HepG2 (cell line): ENCODE measurements around the gene ZNF512B. TPM values are rescaled to one million over a fixed set of nuclear protein-coding genes. Genes with fewer than 3 reads are reported as not detected.

Experiments used
- CENPX ChIP-seq: sonication (generic); formaldehyde crosslinking; IDR thresholded peaks from 2 replicates; pipeline ENCODE4 v1.9.0; 2021; ENCODE audit warnings: mild to moderate bottlenecking, missing genetic modification reagents, moderate library complexity
- CREB1 ChIP-seq, 2 experiments: fragments of 450-650 bp in 1 of 2; IDR thresholded peaks; 2 replicates each; pipeline ENCODE4 v1.6.1; 2016 to 2017; ENCODE audit warnings: control low read depth in 1 of 2, mild to moderate bottlenecking in 1 of 2, missing compliant biosample characterization in 1 of 2, missing genetic modification characterization in 1 of 2
- CREM ChIP-seq, 2 experiments: sonication (generic) in 1 of 2; formaldehyde crosslinking in 1 of 2; IDR thresholded peaks; 2 replicates each; pipeline versions ENCODE4 v1.4.0 to v1.6.1; 2016 to 2020; ENCODE audit warnings: antibody characterized with exemption in 1 of 2, mild to moderate bottlenecking in 1 of 2, missing genetic modification reagents in 1 of 2
- ELF3 ChIP-seq: IDR thresholded peaks from 2 replicates; pipeline ENCODE4 v1.6.1; 2016; ENCODE audit warnings: missing genetic modification reagents, missing compliant biosample characterization
- ETV5 ChIP-seq: IDR thresholded peaks from 2 replicates; pipeline ENCODE4 v1.6.1; 2018; ENCODE audit warnings: missing biosample characterization, missing genetic modification reagents, inconsistent platforms, borderline replicate concordance
- NRL ChIP-seq: sonication (generic); formaldehyde crosslinking; IDR thresholded peaks from 2 replicates; pipeline ENCODE4 v1.5.0; 2020; ENCODE audit warnings: missing genetic modification reagents, mild to moderate bottlenecking, moderate library complexity, borderline replicate concordance
- PITX1 ChIP-seq: sonication (generic); formaldehyde crosslinking; IDR thresholded peaks from 2 replicates; pipeline ENCODE4 v1.5.1; 2020; ENCODE audit warnings: mild to moderate bottlenecking, missing genetic modification reagents
- POLR2AphosphoS5 ChIP-seq: IDR thresholded peaks from 2 replicates; pipeline ENCODE4 v1.6.1; 2012; ENCODE audit warnings: low read depth, low read length
- SMARCC2 ChIP-seq: fragments of 450-650 bp; IDR thresholded peaks from 2 replicates; pipeline ENCODE4 v1.6.1; 2017; ENCODE audit warnings: antibody characterized with exemption, mild to moderate bottlenecking
- ZMYM2 ChIP-seq: sonication (generic); formaldehyde crosslinking; IDR thresholded peaks from 2 replicates; pipeline ENCODE4 v1.8.0; 2022; ENCODE audit warnings: mild to moderate bottlenecking, missing genetic modification reagents
- ZNF251 ChIP-seq: sonication (generic); formaldehyde crosslinking; IDR thresholded peaks from 2 replicates; pipeline ENCODE4 v1.9.0; 2021; ENCODE audit warnings: mild to moderate bottlenecking, missing genetic modification reagents
- ZNF460 ChIP-seq: sonication (generic); formaldehyde crosslinking; IDR thresholded peaks from 2 replicates; pipeline ENCODE4 v1.5.1; 2020; ENCODE audit warnings: missing genetic modification reagents, mild to moderate bottlenecking, borderline replicate concordance
- ZNF572 ChIP-seq: sonication (generic); formaldehyde crosslinking; IDR thresholded peaks from 2 replicates; pipeline ENCODE4 v1.5.1; 2020; ENCODE audit warnings: mild to moderate bottlenecking, missing genetic modification reagents
- ZNF768 ChIP-seq: sonication (generic); formaldehyde crosslinking; IDR thresholded peaks from 2 replicates; pipeline ENCODE4 v1.4.0; 2020; ENCODE audit warnings: missing genetic modification reagents
- polyA plus RNA-seq, 8 experiments: library from polyadenylated mRNA; depleted of rRNA in 3 of 8; stranded (reverse) in 7 of 8; unstranded in 1 of 8; fragments of >200 nt; fragmentation: Illumina TruSeq in 4 of 8; extraction: Trizol in 4 of 8; gene quantifications; 2 replicates each; pipeline versions ENCODE4 v1.2.1 to v1.2.3, GENCODE V29; 2011 to 2016; ENCODE audit warnings: low read depth in 4 of 8, missing spikeins in 1 of 8, mixed read lengths in 1 of 8; ENCODE audit not compliant: insufficient read depth in 1 of 8
- total RNA-seq, 5 experiments: library from RNA; depleted of rRNA; stranded (reverse); fragments of >200 nt; fragmentation: Illumina TruSeq; extraction: Trizol; gene quantifications; 2 replicates each; pipeline ENCODE4 v1.2.3, GENCODE V29; 2016; ENCODE audit warnings: low read depth in 1 of 5
- TF ChIP-seq, protein P1 (sequence below): IDR thresholded peaks from 2 replicates; pipeline ENCODE4 v1.6.1; 2016; ENCODE audit warnings: low read depth, control low read depth
- TF ChIP-seq, protein P2 (sequence below): sonication (generic); formaldehyde crosslinking; IDR thresholded peaks from 2 replicates; pipeline ENCODE4 v1.8.0; 2023; ENCODE audit warnings: mild to moderate bottlenecking, missing genetic modification reagents
- TF ChIP-seq, protein P3 (sequence below): sonication (generic); formaldehyde crosslinking; IDR thresholded peaks from 2 replicates; pipeline ENCODE4 v1.5.0; 2020; ENCODE audit warnings: mild to moderate bottlenecking, missing genetic modification reagents, borderline replicate concordance

ZNF512B gene
- total and polyA plus RNA-seq, 2 of the 13 experiments (the other 11 are each of a cell fraction or from before 2014, with no cell fraction given), result 11.5 to 30.6 TPM

DNA sequence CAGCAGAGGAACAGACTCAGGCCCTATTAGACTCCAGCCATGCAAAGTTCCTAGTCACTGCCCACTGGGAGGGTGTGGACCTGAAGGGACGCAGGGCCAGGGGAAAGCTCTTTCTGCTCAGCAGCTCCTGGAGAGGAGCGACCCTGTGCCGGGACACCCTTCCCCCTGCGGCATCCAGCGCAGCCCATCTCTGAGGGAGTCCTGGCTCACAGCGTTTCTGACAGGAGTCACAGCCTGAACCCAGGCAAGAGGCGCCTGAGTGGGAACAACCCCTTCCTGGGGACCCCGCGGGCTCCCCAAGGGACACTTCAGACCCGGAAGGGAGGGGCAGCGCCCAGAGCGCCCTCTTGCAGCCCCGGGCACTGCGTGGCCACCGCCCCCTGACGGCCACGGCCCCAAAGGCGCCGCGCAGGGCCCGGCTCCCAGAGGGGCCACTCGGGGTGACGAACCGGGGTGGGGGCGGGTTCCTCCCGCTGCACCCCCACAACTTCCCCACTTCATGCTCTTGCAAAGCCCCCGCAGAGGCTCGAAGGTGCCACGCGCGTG, 14.4 kb downstream of the ZNF512B start (continued):
- TF ChIP-seq CREM (IDR thresholded peaks at IDR 0.05), result no peak
- no peak for TF ChIP-seq CREM (CRISPR knock-in tag; IDR thresholded peaks at IDR 0.05)
- TF ChIP-seq POLR2AphosphoS5, result no peak
- TF ChIP-seq CREB1 (IDR thresholded peaks at IDR 0.05), result no peak
- TF ChIP-seq CREB1 (CRISPR knock-in tag; IDR thresholded peaks at IDR 0.05), result no peak
- no peak; the same call in 1 of the 2 replicates for TF ChIP-seq ZNF251 (CRISPR knock-in tag)
- no peak for TF ChIP-seq ZNF768
- 0 out of 2 replicates have a peak, but pooled peaks have one; percentile 33 for TF ChIP-seq ZMYM2 (CRISPR knock-in tag)
- no peak for TF ChIP-seq ELF3
- 0 out of 2 replicates have a peak, but pooled peaks have one; percentile 2 for TF ChIP-seq ZNF572 (CRISPR knock-in tag)
- TF ChIP-seq, protein P1, sequence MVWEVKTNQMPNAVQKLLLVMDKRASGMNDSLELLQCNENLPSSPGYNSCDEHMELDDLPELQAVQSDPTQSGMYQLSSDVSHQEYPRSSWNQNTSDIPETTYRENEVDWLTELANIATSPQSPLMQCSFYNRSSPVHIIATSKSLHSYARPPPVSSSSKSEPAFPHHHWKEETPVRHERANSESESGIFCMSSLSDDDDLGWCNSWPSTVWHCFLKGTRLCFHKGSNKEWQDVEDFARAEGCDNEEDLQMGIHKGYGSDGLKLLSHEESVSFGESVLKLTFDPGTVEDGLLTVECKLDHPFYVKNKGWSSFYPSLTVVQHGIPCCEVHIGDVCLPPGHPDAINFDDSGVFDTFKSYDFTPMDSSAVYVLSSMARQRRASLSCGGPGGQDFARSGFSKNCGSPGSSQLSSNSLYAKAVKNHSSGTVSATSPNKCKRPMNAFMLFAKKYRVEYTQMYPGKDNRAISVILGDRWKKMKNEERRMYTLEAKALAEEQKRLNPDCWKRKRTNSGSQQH (CRISPR knock-in tag), result peak; percentile 64; the same call in 1 of the 2 replicates
- TF ChIP-seq ETV5 (CRISPR knock-in tag), result no peak
- peak; percentile 29; the same call in 1 of the 2 replicates for TF ChIP-seq NRL (CRISPR knock-in tag)
- peak; percentile 7; the same call in 1 of the 2 replicates for TF ChIP-seq ZNF460 (CRISPR knock-in tag)
- TF ChIP-seq, protein P2, sequence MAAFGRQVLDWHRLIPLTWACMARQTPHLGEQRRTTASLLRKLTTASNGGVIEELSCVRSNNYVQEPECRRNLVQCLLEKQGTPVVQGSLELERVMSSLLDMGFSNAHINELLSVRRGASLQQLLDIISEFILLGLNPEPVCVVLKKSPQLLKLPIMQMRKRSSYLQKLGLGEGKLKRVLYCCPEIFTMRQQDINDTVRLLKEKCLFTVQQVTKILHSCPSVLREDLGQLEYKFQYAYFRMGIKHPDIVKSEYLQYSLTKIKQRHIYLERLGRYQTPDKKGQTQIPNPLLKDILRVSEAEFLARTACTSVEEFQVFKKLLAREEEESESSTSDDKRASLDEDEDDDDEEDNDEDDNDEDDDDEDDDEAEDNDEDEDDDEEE (CRISPR knock-in tag), result no peak
- TF ChIP-seq CENPX, result peak; percentile 23; the same call in 1 of the 2 replicates
- no peak for TF ChIP-seq PITX1
- TF ChIP-seq, protein P3, sequence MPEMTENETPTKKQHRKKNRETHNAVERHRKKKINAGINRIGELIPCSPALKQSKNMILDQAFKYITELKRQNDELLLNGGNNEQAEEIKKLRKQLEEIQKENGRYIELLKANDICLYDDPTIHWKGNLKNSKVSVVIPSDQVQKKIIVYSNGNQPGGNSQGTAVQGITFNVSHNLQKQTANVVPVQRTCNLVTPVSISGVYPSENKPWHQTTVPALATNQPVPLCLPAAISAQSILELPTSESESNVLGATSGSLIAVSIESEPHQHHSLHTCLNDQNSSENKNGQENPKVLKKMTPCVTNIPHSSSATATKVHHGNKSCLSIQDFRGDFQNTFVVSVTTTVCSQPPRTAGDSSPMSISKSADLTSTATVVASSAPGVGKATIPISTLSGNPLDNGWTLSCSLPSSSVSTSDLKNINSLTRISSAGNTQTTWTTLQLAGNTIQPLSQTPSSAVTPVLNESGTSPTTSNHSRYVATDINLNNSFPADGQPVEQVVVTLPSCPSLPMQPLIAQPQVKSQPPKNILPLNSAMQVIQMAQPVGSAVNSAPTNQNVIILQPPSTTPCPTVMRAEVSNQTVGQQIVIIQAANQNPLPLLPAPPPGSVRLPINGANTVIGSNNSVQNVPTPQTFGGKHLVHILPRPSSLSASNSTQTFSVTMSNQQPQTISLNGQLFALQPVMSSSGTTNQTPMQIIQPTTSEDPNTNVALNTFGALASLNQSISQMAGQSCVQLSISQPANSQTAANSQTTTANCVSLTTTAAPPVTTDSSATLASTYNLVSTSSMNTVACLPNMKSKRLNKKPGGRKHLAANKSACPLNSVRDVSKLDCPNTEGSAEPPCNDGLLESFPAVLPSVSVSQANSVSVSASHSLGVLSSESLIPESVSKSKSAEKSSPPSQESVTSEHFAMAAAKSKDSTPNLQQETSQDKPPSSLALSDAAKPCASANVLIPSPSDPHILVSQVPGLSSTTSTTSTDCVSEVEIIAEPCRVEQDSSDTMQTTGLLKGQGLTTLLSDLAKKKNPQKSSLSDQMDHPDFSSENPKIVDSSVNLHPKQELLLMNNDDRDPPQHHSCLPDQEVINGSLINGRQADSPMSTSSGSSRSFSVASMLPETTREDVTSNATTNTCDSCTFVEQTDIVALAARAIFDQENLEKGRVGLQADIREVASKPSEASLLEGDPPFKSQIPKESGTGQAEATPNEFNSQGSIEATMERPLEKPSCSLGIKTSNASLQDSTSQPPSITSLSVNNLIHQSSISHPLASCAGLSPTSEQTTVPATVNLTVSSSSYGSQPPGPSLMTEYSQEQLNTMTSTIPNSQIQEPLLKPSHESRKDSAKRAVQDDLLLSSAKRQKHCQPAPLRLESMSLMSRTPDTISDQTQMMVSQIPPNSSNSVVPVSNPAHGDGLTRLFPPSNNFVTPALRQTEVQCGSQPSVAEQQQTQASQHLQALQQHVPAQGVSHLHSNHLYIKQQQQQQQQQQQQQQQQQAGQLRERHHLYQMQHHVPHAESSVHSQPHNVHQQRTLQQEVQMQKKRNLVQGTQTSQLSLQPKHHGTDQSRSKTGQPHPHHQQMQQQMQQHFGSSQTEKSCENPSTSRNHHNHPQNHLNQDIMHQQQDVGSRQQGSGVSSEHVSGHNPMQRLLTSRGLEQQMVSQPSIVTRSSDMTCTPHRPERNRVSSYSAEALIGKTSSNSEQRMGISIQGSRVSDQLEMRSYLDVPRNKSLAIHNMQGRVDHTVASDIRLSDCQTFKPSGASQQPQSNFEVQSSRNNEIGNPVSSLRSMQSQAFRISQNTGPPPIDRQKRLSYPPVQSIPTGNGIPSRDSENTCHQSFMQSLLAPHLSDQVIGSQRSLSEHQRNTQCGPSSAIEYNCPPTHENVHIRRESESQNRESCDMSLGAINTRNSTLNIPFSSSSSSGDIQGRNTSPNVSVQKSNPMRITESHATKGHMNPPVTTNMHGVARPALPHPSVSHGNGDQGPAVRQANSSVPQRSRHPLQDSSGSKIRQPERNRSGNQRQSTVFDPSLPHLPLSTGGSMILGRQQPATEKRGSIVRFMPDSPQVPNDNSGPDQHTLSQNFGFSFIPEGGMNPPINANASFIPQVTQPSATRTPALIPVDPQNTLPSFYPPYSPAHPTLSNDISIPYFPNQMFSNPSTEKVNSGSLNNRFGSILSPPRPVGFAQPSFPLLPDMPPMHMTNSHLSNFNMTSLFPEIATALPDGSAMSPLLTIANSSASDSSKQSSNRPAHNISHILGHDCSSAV (CRISPR knock-in tag), result no peak
- TF ChIP-seq SMARCC2, result no peak
